IMR-90 (cell line): ENCODE data around the gene NDUFAF2. TPM values are rescaled to one million over a fixed set of nuclear protein-coding genes. Genes with fewer than 3 reads are reported as not detected.

Experiments
- ATAC-seq: fragments of 200-7000 bp; cut with Tn5 transposase; 2 replicates; pipeline ENCODE4 v1.9.1; 2020; ENCODE audit warnings: low read depth, mild to moderate bottlenecking, moderate library complexity
- BruUV-seq: library from RNA; stranded (reverse); fragments of 400-500 nt; replicated peaks from 2 replicates; lab custom pipeline; 2021; lab: Mats Ljungman, UMichigan
- CTCF ChIA-PET: fragments of 300-600 bp; formaldehyde crosslinking; extraction: SDS; loops from one replicate; lab custom pipeline; 2021; ENCODE audit warnings: antibody characterized with exemption; lab: Yijun Ruan, JAX
- POLR2A ChIA-PET: fragments of 300-600 bp; sonication (Branson Sonifier 250); formaldehyde crosslinking; loops from one replicate; lab custom pipeline; 2022; ENCODE audit warnings: antibody characterized with exemption; ENCODE audit not compliant: unreplicated experiment; lab: Charles Lee
- DNase-seq: peaks from one replicate; pipeline ENCODE4 v3.0.0; 2013
- H2AFZ ChIP-seq: replicated peaks from 2 replicates; pipeline ENCODE3; 2013; ENCODE audit warnings: low read length, mild to moderate bottlenecking; ENCODE audit not compliant: poor library complexity
- H2AK5ac ChIP-seq: 2 replicates; pipeline ENCODE4 v1.6.1; 2013; ENCODE audit warnings: low read depth, low read length, inconsistent platforms
- H2AK9ac ChIP-seq: replicated peaks from 2 replicates; pipeline ENCODE3; 2013; ENCODE audit warnings: mild to moderate bottlenecking, low read depth, low read length, moderate library complexity; ENCODE audit not compliant: poor library complexity
- H2BK120ac ChIP-seq: 2 replicates; pipeline ENCODE4 v1.6.1; 2013; ENCODE audit warnings: low read depth, low read length, inconsistent platforms
- H2BK15ac ChIP-seq: 3 replicates; pipeline ENCODE4 v1.6.1; 2013; ENCODE audit warnings: low read depth, low read length, inconsistent platforms
- H2BK20ac ChIP-seq: 2 replicates; pipeline ENCODE4 v1.6.1; 2013; ENCODE audit warnings: low read depth, mild to moderate bottlenecking, inconsistent platforms, low read length, moderate library complexity
- H2BK5ac ChIP-seq: 2 replicates; pipeline ENCODE4 v1.6.1; 2013; ENCODE audit warnings: mild to moderate bottlenecking, low read depth, low read length, inconsistent platforms; ENCODE audit not compliant: poor library complexity, severe bottlenecking
- H3K14ac ChIP-seq: replicated peaks from 2 replicates; pipeline ENCODE4 v1.6.1; 2013; ENCODE audit warnings: low read depth, low read length, inconsistent platforms
- H3K18ac ChIP-seq: 2 replicates; pipeline ENCODE4 v1.6.1; 2013; ENCODE audit warnings: low read depth, low read length, control low read depth
- H3K23ac ChIP-seq: 2 replicates; pipeline ENCODE4 v1.6.1; 2013; ENCODE audit warnings: low read depth, low read length, inconsistent platforms
- H3K27ac ChIP-seq: 2 replicates; pipeline ENCODE4 v1.5.1; 2013; ENCODE audit warnings: mild to moderate bottlenecking, control low read depth, low read length; ENCODE audit not compliant: insufficient read depth
- H3K27me3 ChIP-seq: 2 replicates; pipeline ENCODE4 v1.6.1; 2013; ENCODE audit warnings: low read length; ENCODE audit not compliant: control insufficient read depth, insufficient read depth
- H3K36me3 ChIP-seq: 2 replicates; pipeline ENCODE4 v1.6.1; 2013; ENCODE audit warnings: low read length, mixed read lengths; ENCODE audit not compliant: control insufficient read depth, insufficient read depth
- H3K4ac ChIP-seq: 2 replicates; pipeline ENCODE4 v1.6.1; 2013; ENCODE audit warnings: low read depth, low read length, inconsistent platforms
- H3K4me1 ChIP-seq: 2 replicates; pipeline ENCODE4 v1.6.1; 2013; ENCODE audit warnings: low read length, mixed read lengths; ENCODE audit not compliant: control insufficient read depth, insufficient read depth
- H3K4me2 ChIP-seq: 2 replicates; pipeline ENCODE4 v1.6.1; 2013; ENCODE audit warnings: low read depth, mild to moderate bottlenecking, control low read depth, low read length, moderate library complexity
- H3K4me3 ChIP-seq: 2 replicates; pipeline ENCODE4 v1.5.1; 2013; ENCODE audit warnings: low read depth, mild to moderate bottlenecking, control low read depth, low read length, moderate library complexity; ENCODE audit not compliant: insufficient read depth
- H3K56ac ChIP-seq: 2 replicates; pipeline ENCODE4 v1.6.1; 2013; ENCODE audit warnings: low read length, inconsistent platforms; ENCODE audit not compliant: insufficient read depth; ENCODE audit errors: extremely low read depth
- H3K79me1 ChIP-seq, 2 experiments: 2 replicates each; pipeline ENCODE4 v1.6.1; 2013; ENCODE audit warnings: low read length in 2 of 2, inconsistent platforms in 1 of 2, low read depth in 1 of 2
- H3K9ac ChIP-seq: 2 replicates; pipeline ENCODE4 v1.6.1; 2013; ENCODE audit warnings: low read depth, low read length, control low read depth
- H3K9me1 ChIP-seq: 2 replicates; pipeline ENCODE4 v1.6.1; 2013; ENCODE audit warnings: low read length, inconsistent platforms; ENCODE audit not compliant: insufficient read depth
- H3K9me3 ChIP-seq: 2 replicates; pipeline ENCODE4 v1.6.1; 2013; ENCODE audit warnings: low read length; ENCODE audit not compliant: control insufficient read depth, insufficient read depth
- H4K20me1 ChIP-seq: 2 replicates; pipeline ENCODE4 v1.6.1; 2013; ENCODE audit warnings: low read length, inconsistent platforms; ENCODE audit not compliant: insufficient read depth
- H4K5ac ChIP-seq: 2 replicates; pipeline ENCODE4 v1.6.1; 2013; ENCODE audit warnings: mild to moderate bottlenecking, low read depth, low read length, control low read depth
- H4K8ac ChIP-seq, 2 experiments: 2 replicates each; pipeline ENCODE4 v1.6.1; 2013; ENCODE audit warnings: low read depth in 2 of 2, low read length in 2 of 2, control low read depth in 1 of 2, inconsistent platforms in 1 of 2
- H4K91ac ChIP-seq: 2 replicates; pipeline ENCODE4 v1.6.1; 2013; ENCODE audit warnings: low read depth, low read length, inconsistent platforms; ENCODE audit not compliant: insufficient read depth
- BHLHE40 ChIP-seq: fragments of 150-350 bp; IDR thresholded peaks from 2 replicates; pipeline ENCODE4 v1.6.1; 2016; ENCODE audit warnings: mild to moderate bottlenecking, low read depth, low read length
- CHD1 ChIP-seq: IDR thresholded peaks from 2 replicates; pipeline ENCODE4 v1.6.1; 2012; ENCODE audit warnings: low read depth, low read length, improper control_type of control experiment
- CTCF ChIP-seq: conservative IDR thresholded peaks from 2 replicates; pipeline ENCODE4 v1.5.1; 2012; ENCODE audit warnings: mild to moderate bottlenecking, low read depth, low read length, improper control_type of control experiment
- MAFK ChIP-seq: IDR thresholded peaks from 2 replicates; pipeline ENCODE4 v1.6.1; 2012; ENCODE audit warnings: low read depth, low read length, improper control_type of control experiment
- RFX5 ChIP-seq: IDR thresholded peaks from 2 replicates; pipeline ENCODE4 v1.8.0; 2012; ENCODE audit warnings: low read depth, mild to moderate bottlenecking, low read length, moderate library complexity
- WGBS, 2 experiments: methylation state at CpG; one replicate each; pipeline versions ENCODE4 v1.1.5 to v1.1.7; 2013; ENCODE audit warnings: missing lambda C conversion rate in 2 of 2; ENCODE audit not compliant: insufficient read length in 1 of 2; ENCODE audit errors: extremely low coverage in 2 of 2; 5-methylcytosine and 5-hydroxymethylcytosine counted together
- dilution Hi-C: fragments of 300-500 bp; cut with HindIII; formaldehyde crosslinking; loops from one replicate; pipeline ENCODE4 v1.14.3; 2018; ENCODE audit warnings: low sequenced_read_pairs; ENCODE audit not compliant: unreplicated experiment
- in situ Hi-C: fragments of 300-500 bp; cut with MboI; formaldehyde crosslinking; loops from 3 replicates; pipeline ENCODE4 v1.14.3; 2019; ENCODE audit warnings: low sequenced_read_pairs, inconsistent platforms, mixed read lengths
- intact Hi-C: fragments of 100-400 bp; cut with micrococcal nuclease; formaldehyde crosslinking; loops from 2 replicates; pipeline ENCODE4 v1.10.0; 2022
- polyA plus RNA-seq, 3 experiments: library from polyadenylated mRNA; depleted of rRNA; stranded (reverse); fragments of >200 nt; gene quantifications; 2 replicates each; pipeline ENCODE4 v1.2.3, GENCODE V29; 2012; ENCODE audit warnings: low replicate concordance in 1 of 3
- total RNA-seq: library from RNA; depleted of rRNA; stranded (reverse); fragments of >200 nt; gene quantifications from 2 replicates; pipeline ENCODE4 v1.2.3, GENCODE V29; 2012

The NDUFAF2 gene
- total and polyA plus RNA-seq, 2 of the 4 experiments (the other 2 are of a cell fraction), result 11.8 to 24.7 TPM

DNA sequence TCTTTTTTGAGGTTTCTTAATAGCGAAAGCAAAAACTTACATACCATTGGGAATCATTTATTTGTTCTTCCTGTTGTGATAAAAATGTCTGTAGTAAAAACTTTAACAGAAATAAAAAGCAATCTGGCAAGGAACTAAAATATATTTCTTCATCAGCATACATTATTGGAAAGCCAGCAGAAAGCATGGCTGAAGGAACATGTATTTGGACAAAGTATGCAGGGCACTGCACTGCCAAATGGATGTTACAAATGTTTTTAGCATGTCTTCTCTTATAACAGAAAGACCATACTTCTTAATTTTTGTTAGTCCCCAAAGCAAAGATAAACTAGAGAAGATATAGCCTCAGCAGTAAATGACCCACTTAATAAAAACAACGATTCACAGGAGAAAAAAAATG lies 136.7 kb downstream of the NDUFAF2 start:
- TF ChIP-seq MAFK (no peak), CHD1 (no peak), BHLHE40 (no peak), RFX5 (no peak), CTCF (no peak)
- Histone ChIP-seq H3K27me3 (no peaks in the 10 kb centered on the region), H4K91ac (no peak overlapping the region), H4K20me1 (no peaks in the 10 kb centered on the region; the same call in 1 of the 2 replicates), H3K23ac (no peak overlapping the region), H3K36me3 (no peaks in the 10 kb centered on the region), H3K56ac (no peak overlapping the region), H2BK20ac (no peak overlapping the region), H3K79me1 (no peaks in the 10 kb centered on the region; a peak in 2 of 4 replicates), H3K4me2 (no peak overlapping the region), H2AFZ (no peak overlapping the region), H3K9me1 (no peaks in the 10 kb centered on the region), H3K14ac (no peak overlapping the region), H2BK15ac (no peak overlapping the region), H3K4me3 (no peak overlapping the region), H3K4me1 (no peaks in the 10 kb centered on the region), H3K27ac (no peak overlapping the region), H2AK9ac (no peak overlapping the region), H2BK120ac (no peak overlapping the region), H4K8ac (no peak overlapping the region), H2BK5ac (no peak overlapping the region), H3K4ac (no peak overlapping the region), H3K9me3 (no peaks in the 10 kb centered on the region), H4K5ac (no peak overlapping the region), H2AK5ac (no peak overlapping the region), H3K9ac (no peak overlapping the region), H3K18ac (no peak overlapping the region)
- BruUV-seq, result no TSS peak
- ChIA-PET CTCF (no interaction called here), POLR2A (no interaction called here)
- DNase-seq (no peak), ATAC-seq (no peak)
- dilution Hi-C loops (no loop called here), in situ Hi-C loops (no loop called here), intact Hi-C loops (no loop called here)
- no CpG with 5 or more reads among the region's 2 CpGs for WGBS, 2 experiments
